AG09309 (cell line): ENCODE results near the gene PLXNA4.

Source experiments
- DNase-seq: peaks from one replicate; pipeline ENCODE4 v3.0.0-alpha.2; 2010; ENCODE audit warnings: low read depth
- H3K4me3 ChIP-seq: 2 replicates; pipeline ENCODE4 v1.5.1; 2011; ENCODE audit warnings: mild to moderate bottlenecking, low read depth, low read length, moderate library complexity; ENCODE audit not compliant: control insufficient read depth
- TF ChIP-seq, protein P1 (sequence below): IDR thresholded peaks from 2 replicates; pipeline ENCODE4 v1.5.1; 2011; ENCODE audit warnings: mild to moderate bottlenecking, low read depth, low read length, inconsistent platforms; ENCODE audit not compliant: insufficient read depth, control insufficient read depth; ENCODE audit errors: missing control alignments

PLXNA4 gene

DNA sequence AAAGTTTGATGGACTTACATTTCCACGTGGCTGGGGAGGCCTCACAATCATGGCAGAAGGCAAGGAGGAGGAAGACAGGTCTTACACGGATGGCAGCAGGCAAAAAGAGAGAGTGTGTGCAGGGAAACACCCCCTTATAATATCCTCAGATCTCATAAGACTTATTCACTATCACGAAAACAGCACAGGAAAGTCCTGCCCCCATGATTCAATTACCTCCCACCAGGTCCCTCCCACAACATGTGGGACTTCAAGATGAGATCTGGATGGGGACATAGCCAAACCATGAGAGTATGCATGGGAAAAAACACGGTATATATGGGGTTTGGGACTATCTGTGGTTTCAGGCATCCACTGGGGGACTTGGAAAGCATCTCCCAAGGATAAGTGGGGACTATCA is 78.0 kb downstream of the PLXNA4 start:
- no peak for DNase-seq
- H3K4me3 ChIP-seq = no peak overlapping the region
- TF ChIP-seq, protein P1, sequence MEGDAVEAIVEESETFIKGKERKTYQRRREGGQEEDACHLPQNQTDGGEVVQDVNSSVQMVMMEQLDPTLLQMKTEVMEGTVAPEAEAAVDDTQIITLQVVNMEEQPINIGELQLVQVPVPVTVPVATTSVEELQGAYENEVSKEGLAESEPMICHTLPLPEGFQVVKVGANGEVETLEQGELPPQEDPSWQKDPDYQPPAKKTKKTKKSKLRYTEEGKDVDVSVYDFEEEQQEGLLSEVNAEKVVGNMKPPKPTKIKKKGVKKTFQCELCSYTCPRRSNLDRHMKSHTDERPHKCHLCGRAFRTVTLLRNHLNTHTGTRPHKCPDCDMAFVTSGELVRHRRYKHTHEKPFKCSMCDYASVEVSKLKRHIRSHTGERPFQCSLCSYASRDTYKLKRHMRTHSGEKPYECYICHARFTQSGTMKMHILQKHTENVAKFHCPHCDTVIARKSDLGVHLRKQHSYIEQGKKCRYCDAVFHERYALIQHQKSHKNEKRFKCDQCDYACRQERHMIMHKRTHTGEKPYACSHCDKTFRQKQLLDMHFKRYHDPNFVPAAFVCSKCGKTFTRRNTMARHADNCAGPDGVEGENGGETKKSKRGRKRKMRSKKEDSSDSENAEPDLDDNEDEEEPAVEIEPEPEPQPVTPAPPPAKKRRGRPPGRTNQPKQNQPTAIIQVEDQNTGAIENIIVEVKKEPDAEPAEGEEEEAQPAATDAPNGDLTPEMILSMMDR = no peak

DNA sequence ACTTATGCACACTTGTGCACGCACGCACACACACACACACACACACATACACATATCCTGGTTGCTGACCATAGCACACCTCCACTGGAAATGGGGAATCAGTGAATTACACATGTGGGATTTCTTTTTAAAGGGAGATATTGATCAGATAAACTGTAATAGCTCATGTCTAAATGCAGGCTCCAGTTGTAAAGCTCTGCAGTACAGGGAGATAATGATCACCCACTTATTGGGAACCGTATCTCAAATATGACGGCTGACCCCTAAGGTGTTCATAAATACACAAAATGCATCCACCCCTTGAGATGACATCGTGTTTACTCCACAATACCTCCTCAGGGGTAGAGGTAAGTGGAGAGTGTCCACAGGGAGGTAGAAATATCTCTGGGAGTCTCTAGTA is 79.2 kb downstream of the PLXNA4 start:
- DNase-seq = no peak
- TF ChIP-seq, protein P1 = no peak
- H3K4me3 ChIP-seq = no peak overlapping the region

DNA sequence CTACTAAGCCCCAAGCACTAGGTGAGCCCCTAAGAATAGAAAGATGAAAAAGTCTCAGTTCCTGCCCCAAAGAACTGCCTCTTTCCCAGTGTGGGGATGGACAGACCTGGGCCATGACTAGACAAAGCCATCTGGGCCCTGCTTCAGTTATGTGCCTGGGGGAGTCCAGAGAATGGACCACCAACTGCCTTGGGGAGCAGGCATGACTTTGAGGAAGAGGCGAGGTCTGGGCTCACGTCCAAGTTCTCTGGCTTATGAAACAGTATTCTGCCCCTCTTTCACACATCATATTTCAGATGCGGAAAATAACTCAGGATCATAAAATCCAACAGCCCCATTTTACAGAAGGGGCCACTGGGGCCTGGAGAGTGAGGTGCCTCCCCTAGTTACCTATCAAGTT is 80.3 kb downstream of the PLXNA4 start:
- no peak for DNase-seq
- no peak overlapping the region for H3K4me3 ChIP-seq
- TF ChIP-seq, protein P1 = no peak

DNA sequence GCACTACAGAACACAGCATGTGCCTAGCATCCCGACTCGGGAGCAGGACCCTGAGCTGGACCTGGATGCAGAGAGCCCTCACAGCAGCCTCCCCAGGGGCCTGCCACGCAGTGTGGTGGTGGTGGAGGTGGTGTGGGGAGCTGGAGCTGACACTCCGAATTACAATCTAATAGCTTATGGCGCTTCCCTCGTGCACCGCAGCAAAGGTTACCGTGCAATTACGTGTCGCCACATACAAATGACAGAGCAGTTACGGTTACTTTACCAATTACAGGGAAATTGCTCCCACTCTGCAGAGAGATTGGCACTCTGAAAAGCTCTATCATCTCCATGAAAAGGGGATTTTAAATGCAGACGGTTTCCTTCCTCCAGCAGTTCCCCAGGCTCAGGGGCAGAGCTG is 81.8 kb downstream of the PLXNA4 start:
- TF ChIP-seq, protein P1 = no peak
- no peak overlapping the region for H3K4me3 ChIP-seq
- DNase-seq = no peak

DNA sequence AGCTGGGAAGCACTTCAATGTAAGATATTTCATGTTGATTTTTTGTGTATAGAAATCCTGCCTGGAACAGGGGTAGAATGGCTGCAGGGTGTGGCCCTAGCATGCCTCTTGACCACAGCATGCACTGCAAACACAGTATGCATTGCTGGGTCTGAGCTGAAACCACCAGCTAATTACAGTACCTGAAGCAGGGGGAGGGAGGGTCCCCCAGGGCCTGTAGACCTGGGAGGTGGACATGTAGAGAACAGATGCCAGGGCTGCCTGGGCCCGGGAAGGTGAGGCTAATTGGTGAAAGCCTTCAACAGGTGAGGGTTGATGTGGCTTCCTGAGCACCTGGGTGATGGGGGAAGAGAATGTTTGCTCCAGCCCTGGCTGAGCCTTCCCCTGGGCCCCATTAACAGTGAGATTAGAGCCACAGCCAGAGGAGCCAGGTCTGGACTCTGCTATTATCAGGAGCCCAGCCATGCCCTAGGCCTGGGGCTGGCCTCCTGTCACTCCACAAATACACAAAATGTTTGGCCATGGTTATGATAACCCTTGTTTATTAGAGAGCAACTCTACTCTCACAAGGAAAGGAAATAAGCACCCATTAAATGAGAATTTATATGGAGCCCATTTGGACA is 83.3 kb downstream of the PLXNA4 start:
- TF ChIP-seq, protein P1 = no peak
- DNase-seq = no peak

DNA sequence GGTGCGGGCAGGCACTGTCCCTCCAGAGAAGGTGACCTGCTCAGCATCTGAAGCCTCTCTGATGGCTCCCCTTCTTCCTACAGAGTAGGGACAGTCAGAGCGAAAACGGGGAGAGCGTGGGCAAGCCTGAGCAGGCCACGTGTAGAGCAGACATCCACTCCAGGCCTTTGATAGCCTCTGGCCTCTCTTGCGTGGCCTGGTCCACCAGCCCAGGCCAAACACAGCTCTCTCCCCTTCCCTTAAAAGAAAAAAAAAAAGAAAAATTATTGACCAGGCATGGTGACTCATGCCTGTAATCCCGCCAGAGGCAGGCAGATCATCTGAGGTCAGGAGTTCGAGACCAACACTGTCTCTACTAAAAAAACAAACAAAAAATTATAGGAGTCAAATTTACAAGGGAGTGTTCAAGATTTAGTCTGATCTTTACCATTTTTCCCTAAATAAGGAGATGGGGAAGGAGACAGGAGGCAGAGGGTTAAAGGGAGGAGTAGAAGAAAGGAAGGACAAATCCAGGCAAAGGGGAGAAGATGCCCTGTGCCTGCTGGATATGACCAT is 84.8 kb downstream of the PLXNA4 start:
- no peak for DNase-seq
- no peak overlapping the region for H3K4me3 ChIP-seq
- TF ChIP-seq, protein P1 = no peak

More for the DNA sequence above, 83.3 kb downstream of the PLXNA4 start:
- no peak overlapping the region for H3K4me3 ChIP-seq
